Esophagus squamous epithelium (tissue), 4 donors: ENCODE results near the gene RPP30.

Source experiments
- CTCF ChIP-seq, 6 experiments: fragments of 450-650 bp in 4 of 6; fragments of 200-600 bp in 2 of 6; sonication (generic) in 2 of 6; IDR thresholded peaks; one replicate each; pipeline ENCODE4 v1.5.1; 2016 to 2019; ENCODE audit warnings: antibody characterized with exemption in 6 of 6, mild to moderate bottlenecking in 4 of 6, moderate library complexity in 4 of 6
- POLR2A ChIP-seq, 4 donors: fragments of 450-650 bp; IDR thresholded peaks; one replicate each; pipeline ENCODE4 v1.6.1; 2017; ENCODE audit warnings: antibody characterized with exemption in 4 of 4, mild to moderate bottlenecking in 4 of 4, moderate library complexity in 3 of 4

GRCh38 chr10:90912854-90913479 is 41.2 kb downstream of the RPP30 start:
- TF ChIP-seq CTCF (IDR thresholded peaks at IDR 0.05) (no peak), POLR2A (IDR thresholded peaks at IDR 0.05) (no peak)
